Astrocyte (in vitro differentiated cells and primary cell): ENCODE measurements around the gene TMEM8B. TPM values are rescaled to one million over a fixed set of nuclear protein-coding genes. Genes with fewer than 3 reads are reported as not detected.

Experiments
- DNase-seq: peaks from one replicate; pipeline ENCODE4 v3.0.0-alpha.2; 2010; ENCODE audit warnings: low read depth
- FAIRE-seq: peaks from 2 replicates; lab custom pipeline; 2011; peaks lifted over from hg19 to GRCh38; lab: Jason Lieb, UNC
- H2AFZ ChIP-seq: 2 replicates; pipeline ENCODE4 v1.6.0; 2012; ENCODE audit warnings: low read depth, low read length, inconsistent platforms
- H3K27ac ChIP-seq: 2 replicates; pipeline ENCODE4 v1.5.1; 2011; ENCODE audit warnings: low read depth, low read length, inconsistent platforms
- H3K27me3 ChIP-seq: 2 replicates; pipeline ENCODE4 v1.6.0; 2011; ENCODE audit warnings: low read length, inconsistent platforms; ENCODE audit not compliant: insufficient read depth
- H3K36me3 ChIP-seq: 2 replicates; pipeline ENCODE4 v1.5.1; 2011; ENCODE audit warnings: low read length, inconsistent platforms; ENCODE audit not compliant: insufficient read depth
- H3K4me1 ChIP-seq: 2 replicates; pipeline ENCODE4 v1.5.1; 2011; ENCODE audit warnings: low read length, inconsistent platforms; ENCODE audit not compliant: insufficient read depth
- H3K4me2 ChIP-seq: 2 replicates; pipeline ENCODE4 v1.6.0; 2012; ENCODE audit warnings: low read length, inconsistent platforms
- H3K4me3 ChIP-seq: 2 replicates; pipeline ENCODE4 v1.5.1; 2011; ENCODE audit warnings: low read depth, mild to moderate bottlenecking, low read length, inconsistent platforms; ENCODE audit not compliant: insufficient read depth
- H3K79me2 ChIP-seq: 2 replicates; pipeline ENCODE4 v1.6.0; 2012; ENCODE audit warnings: mild to moderate bottlenecking, low read length, inconsistent platforms; ENCODE audit not compliant: insufficient read depth
- H3K9ac ChIP-seq: 2 replicates; pipeline ENCODE4 v1.6.0; 2012; ENCODE audit warnings: mild to moderate bottlenecking, low read length, inconsistent platforms
- H3K9me3 ChIP-seq: 2 replicates; pipeline ENCODE4 v1.5.1; 2012; ENCODE audit warnings: low read depth, mild to moderate bottlenecking, low read length, inconsistent platforms; ENCODE audit not compliant: insufficient read depth
- H4K20me1 ChIP-seq: 2 replicates; pipeline ENCODE4 v1.6.0; 2012; ENCODE audit warnings: low read length, inconsistent platforms; ENCODE audit not compliant: insufficient read depth
- H3K27ac Mint-ChIP-seq: one replicate; pipeline ENCODE4 v1.8.0; 2021; ENCODE audit warnings: mild to moderate bottlenecking, mixed read lengths; ENCODE audit not compliant: unreplicated experiment
- H3K27me3 Mint-ChIP-seq: one replicate; pipeline ENCODE4 v1.8.0; 2021; ENCODE audit warnings: low read depth, mixed read lengths; ENCODE audit not compliant: unreplicated experiment
- H3K36me3 Mint-ChIP-seq: one replicate; pipeline ENCODE4 v1.8.0; 2021; ENCODE audit warnings: low read depth, mixed read lengths; ENCODE audit not compliant: unreplicated experiment
- H3K4me1 Mint-ChIP-seq: one replicate; pipeline ENCODE4 v1.8.0; 2021; ENCODE audit warnings: low read depth, mixed read lengths; ENCODE audit not compliant: unreplicated experiment
- H3K4me3 Mint-ChIP-seq: one replicate; pipeline ENCODE4 v1.8.0; 2021; ENCODE audit warnings: mild to moderate bottlenecking, moderate library complexity, mixed read lengths; ENCODE audit not compliant: unreplicated experiment
- H3K9me3 Mint-ChIP-seq: one replicate; pipeline ENCODE4 v1.8.0; 2021; ENCODE audit warnings: mild to moderate bottlenecking, mixed read lengths; ENCODE audit not compliant: unreplicated experiment
- CTCF ChIP-seq: IDR thresholded peaks from 2 replicates; pipeline ENCODE4 v1.5.1; 2011; ENCODE audit warnings: low read depth, mild to moderate bottlenecking, inconsistent platforms, low read length, moderate library complexity; ENCODE audit not compliant: insufficient read depth
- EZH2 ChIP-seq: IDR thresholded peaks from 2 replicates; pipeline ENCODE4 v1.6.1; 2012; ENCODE audit warnings: mild to moderate bottlenecking, low read length, inconsistent platforms; ENCODE audit not compliant: insufficient read depth
- total RNA-seq: library from RNA; stranded (reverse); gene quantifications from 2 replicates; pipeline ENCODE4 v1.2.1, GENCODE V29; 2021

The TMEM8B gene
- total RNA-seq, 1 donor from 2014 or later, result 8.9 TPM

DNA sequence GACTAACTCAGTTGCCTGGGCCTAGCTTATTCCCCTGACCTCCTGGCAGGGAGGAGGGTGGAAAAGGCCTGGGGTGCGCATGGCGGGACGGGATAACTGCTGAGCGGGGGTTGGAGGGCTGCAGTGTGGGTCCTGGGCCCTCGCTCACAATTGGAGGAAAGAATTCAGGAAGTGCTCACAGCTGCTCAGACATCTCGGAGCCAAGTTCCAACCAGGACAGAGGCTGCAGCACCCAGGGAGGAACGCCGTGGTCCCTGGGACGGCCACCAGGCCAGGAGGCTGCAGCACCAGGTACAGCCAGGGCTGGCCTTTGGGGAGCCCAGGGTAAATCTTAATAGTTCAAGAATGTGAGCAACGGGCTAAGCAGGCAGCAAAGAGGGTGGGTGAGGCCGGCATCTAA lies 80.2 kb downstream of the TMEM8B start, which contains the start of gene SPAAR:
SPAAR (plus strand) TSS at position 217 of the 400 bp plus-strand sequence. CDS start 974 bp downstream, outside the sequence.
- Mint-ChIP-seq H3K4me1 (peaks cover 53% of the 10 kb centered on the region), H3K4me3 (peak within 1 kb of the TSS; percentile 14), H3K36me3 (no peaks in the 10 kb centered on the region), H3K27ac (peak within 1 kb of the TSS; percentile 96), H3K9me3 (no peaks in the 10 kb centered on the region), H3K27me3 (no peaks in the 10 kb centered on the region)
- DNase-seq (no peak), FAIRE-seq (no peak)
- Histone ChIP-seq H2AFZ (peak within 1 kb of the TSS; percentile 57), H3K27ac (peak within 1 kb of the TSS; percentile 91), H3K79me2 (no peaks in the 10 kb centered on the region), H4K20me1 (no peaks in the 10 kb centered on the region), H3K9me3 (no peaks in the 10 kb centered on the region), H3K4me2 (peak within 1 kb of the TSS; percentile 80), H3K4me3 (peak within 1 kb of the TSS; percentile 37), H3K36me3 (no peaks in the 10 kb centered on the region), H3K4me1 (peaks cover 48% of the 10 kb centered on the region), H3K27me3 (no peaks in the 10 kb centered on the region), H3K9ac (peak within 1 kb of the TSS; percentile 79)
- TF ChIP-seq EZH2 (no peak), CTCF (no peak)

GRCh38 chr9:35909687-35910612 lies 80.9 kb downstream of the TMEM8B start:
- Histone ChIP-seq H4K20me1 (no peaks in the 10 kb centered on the region), H3K36me3 (no peaks in the 10 kb centered on the region), H3K27me3 (no peaks in the 10 kb centered on the region), H3K27ac (no peak overlapping the region), H3K9me3 (no peaks in the 10 kb centered on the region), H3K79me2 (no peaks in the 10 kb centered on the region), H3K4me1 (peaks cover 51% of the 10 kb centered on the region), H3K4me3 (no peak overlapping the region), H3K9ac (no peak overlapping the region), H3K4me2 (no peak overlapping the region), H2AFZ (no peak overlapping the region)
- H3K27ac Mint-ChIP-seq, result peak overlapping the region; percentile 34
- H3K27me3 Mint-ChIP-seq, result no peaks in the 10 kb centered on the region
- no peak for TF ChIP-seq EZH2
- no peak for TF ChIP-seq CTCF
- no peak overlapping the region for H3K4me3 Mint-ChIP-seq
- DNase-seq (no peak), FAIRE-seq (no peak)
- peaks cover 50% of the 10 kb centered on the region for H3K4me1 Mint-ChIP-seq
- H3K36me3 Mint-ChIP-seq, result no peaks in the 10 kb centered on the region
- no peaks in the 10 kb centered on the region for H3K9me3 Mint-ChIP-seq
